HEK293 (cell line): ENCODE results near the gene PANK3.

Experiments used
- CTCF ChIA-PET: fragments of 350-600 bp; formaldehyde crosslinking; extraction: SDS; loops from one replicate; lab custom pipeline; 2021; ENCODE audit warnings: antibody characterized with exemption; lab: Yijun Ruan, JAX
- POLR2A ChIA-PET: fragments of 300-600 bp; formaldehyde crosslinking; extraction: SDS; loops from one replicate; lab custom pipeline; 2020; ENCODE audit warnings: antibody characterized with exemption, inconsistent platforms; lab: Yijun Ruan, JAX
- H3K27ac ChIP-seq: fragments of 200-500 bp; sonication (Bioruptor generic); 2 replicates; pipeline ENCODE4 v1.5.1; 2014; ENCODE audit warnings: low read depth, low read length, control low read depth, inconsistent platforms; ENCODE audit errors: extremely low read depth
- H3K36me3 ChIP-seq, 2 experiments: fragments of 200-500 bp in 1 of 2; sonication (Bioruptor generic) in 1 of 2; 1 replicate in 1 of 2; 2 replicates in 1 of 2; pipeline ENCODE4 v1.5.1; 2014 to 2017; ENCODE audit warnings: inconsistent platforms in 2 of 2, low read length in 2 of 2; ENCODE audit not compliant: control insufficient read depth in 2 of 2, insufficient read depth in 1 of 2
- H3K4me1 ChIP-seq: fragments of 200-500 bp; sonication (Bioruptor generic); 2 replicates; pipeline ENCODE4 v1.5.1; 2014; ENCODE audit warnings: mild to moderate bottlenecking, low read length, inconsistent platforms; ENCODE audit not compliant: control insufficient read depth, insufficient read depth
- H3K4me3 ChIP-seq: 2 replicates; pipeline ENCODE4 v1.5.1; 2011; ENCODE audit warnings: low read depth, mild to moderate bottlenecking, control low read depth, low read length, moderate library complexity
- H3K9me3 ChIP-seq: fragments of 200-500 bp; sonication (Bioruptor generic); 2 replicates; pipeline ENCODE4 v1.5.1; 2014; ENCODE audit warnings: low read depth, low read length, inconsistent platforms; ENCODE audit not compliant: control insufficient read depth, insufficient read depth
- FEZF1 ChIP-seq: fragments of 450-650 bp; formaldehyde crosslinking; IDR thresholded peaks from 2 replicates; pipeline ENCODE4 v1.5.1; 2016; ENCODE audit warnings: missing biosample characterization, missing genetic modification characterization
- HIC1 ChIP-seq: fragments of 450-650 bp; formaldehyde crosslinking; IDR thresholded peaks from 2 replicates; pipeline ENCODE4 v1.5.1; 2016; ENCODE audit warnings: missing biosample characterization, missing genetic modification characterization
- HOXA7 ChIP-seq: sonication (generic); formaldehyde crosslinking; IDR thresholded peaks from 2 replicates; pipeline ENCODE4 v1.8.1; 2022; ENCODE audit warnings: missing genetic modification reagents, borderline replicate concordance
- KLF16 ChIP-seq: fragments of 450-650 bp; formaldehyde crosslinking; IDR thresholded peaks from 2 replicates; pipeline ENCODE4 v1.5.1; 2017; ENCODE audit warnings: missing biosample characterization, missing genetic modification characterization
- MZF1 ChIP-seq: fragments of 450-650 bp; formaldehyde crosslinking; IDR thresholded peaks from 2 replicates; pipeline ENCODE4 v1.5.1; 2017; ENCODE audit warnings: missing biosample characterization, missing genetic modification characterization, borderline replicate concordance
- PRDM4 ChIP-seq: fragments of 450-650 bp; formaldehyde crosslinking; IDR thresholded peaks from 2 replicates; pipeline ENCODE4 v1.5.1; 2017; ENCODE audit warnings: missing biosample characterization, missing genetic modification characterization
- RBAK ChIP-seq: fragments of 450-650 bp; formaldehyde crosslinking; IDR thresholded peaks from 2 replicates; pipeline ENCODE4 v1.5.1; 2016; ENCODE audit warnings: missing biosample characterization, missing genetic modification characterization
- SCRT1 ChIP-seq: fragments of 450-650 bp; formaldehyde crosslinking; IDR thresholded peaks from 2 replicates; pipeline ENCODE4 v1.5.1; 2016; ENCODE audit warnings: missing biosample characterization, missing genetic modification characterization, borderline replicate concordance
- SP7 ChIP-seq: fragments of 450-650 bp; formaldehyde crosslinking; IDR thresholded peaks from 2 replicates; pipeline ENCODE4 v1.5.1; 2016; ENCODE audit warnings: missing biosample characterization, missing genetic modification characterization
- YY2 ChIP-seq: fragments of 450-650 bp; formaldehyde crosslinking; IDR thresholded peaks from 2 replicates; pipeline ENCODE4 v1.5.1; 2016; ENCODE audit warnings: missing biosample characterization, missing genetic modification characterization
- ZBTB20 ChIP-seq: fragments of 450-650 bp; formaldehyde crosslinking; IDR thresholded peaks from 2 replicates; pipeline ENCODE4 v1.5.1; 2016; ENCODE audit warnings: missing biosample characterization, missing genetic modification characterization
- ZBTB6 ChIP-seq: fragments of 450-650 bp; formaldehyde crosslinking; IDR thresholded peaks from 2 replicates; pipeline ENCODE4 v1.5.1; 2017; ENCODE audit warnings: missing biosample characterization, missing genetic modification characterization
- ZNF23 ChIP-seq: fragments of 450-650 bp; formaldehyde crosslinking; IDR thresholded peaks from 2 replicates; pipeline ENCODE4 v1.5.1; 2016; ENCODE audit warnings: missing biosample characterization, missing genetic modification characterization, borderline replicate concordance
- ZNF239 ChIP-seq: fragments of 450-650 bp; formaldehyde crosslinking; IDR thresholded peaks from 2 replicates; pipeline ENCODE4 v1.5.1; 2016; ENCODE audit warnings: missing biosample characterization, missing genetic modification characterization
- ZNF24 ChIP-seq: fragments of 450-650 bp; formaldehyde crosslinking; IDR thresholded peaks from 2 replicates; pipeline ENCODE4 v1.5.1; 2016; ENCODE audit warnings: missing biosample characterization, missing genetic modification characterization
- ZNF274 ChIP-seq, 2 experiments: fragments of 200-500 bp in 1 of 2; fragments of 450-650 bp in 1 of 2; sonication (Bioruptor generic) in 1 of 2; formaldehyde crosslinking in 1 of 2; IDR thresholded peaks; 2 replicates each; pipeline versions ENCODE4 v1.5.1 to v1.6.1; 2014 to 2016; ENCODE audit warnings: borderline replicate concordance in 1 of 2, inconsistent platforms in 1 of 2, low read length in 1 of 2, missing biosample characterization in 1 of 2, missing genetic modification characterization in 1 of 2
- ZNF335 ChIP-seq: fragments of 450-650 bp; formaldehyde crosslinking; conservative IDR thresholded peaks from 2 replicates; pipeline ENCODE4 v1.5.1; 2016; ENCODE audit warnings: missing biosample characterization, missing genetic modification characterization
- ZNF350 ChIP-seq: fragments of 450-650 bp; formaldehyde crosslinking; IDR thresholded peaks from 2 replicates; pipeline ENCODE4 v1.5.0; 2017; ENCODE audit warnings: missing biosample characterization, mild to moderate bottlenecking, missing genetic modification characterization
- ZNF548 ChIP-seq: fragments of 450-650 bp; formaldehyde crosslinking; IDR thresholded peaks from 2 replicates; pipeline ENCODE4 v1.5.1; 2016; ENCODE audit warnings: missing biosample characterization, missing genetic modification characterization
- ZNF621 ChIP-seq: fragments of 450-650 bp; formaldehyde crosslinking; IDR thresholded peaks from 2 replicates; pipeline ENCODE4 v1.5.1; 2017; ENCODE audit warnings: missing biosample characterization, missing genetic modification characterization
- ZNF624 ChIP-seq: fragments of 450-650 bp; formaldehyde crosslinking; IDR thresholded peaks from 2 replicates; pipeline ENCODE4 v1.5.1; 2017; ENCODE audit warnings: missing biosample characterization, missing genetic modification characterization
- ZNF768 ChIP-seq: fragments of 450-650 bp; formaldehyde crosslinking; IDR thresholded peaks from 2 replicates; pipeline ENCODE4 v1.5.1; 2018; ENCODE audit warnings: missing biosample characterization, mild to moderate bottlenecking, missing genetic modification characterization
- ZNF776 ChIP-seq: fragments of 450-650 bp; formaldehyde crosslinking; IDR thresholded peaks from 2 replicates; pipeline ENCODE4 v1.5.0; 2017; ENCODE audit warnings: missing biosample characterization, missing genetic modification characterization, borderline replicate concordance
- ZNF777 ChIP-seq: fragments of 450-650 bp; formaldehyde crosslinking; IDR thresholded peaks from 2 replicates; pipeline ENCODE4 v1.5.1; 2017; ENCODE audit warnings: missing biosample characterization, missing genetic modification characterization, borderline replicate concordance
- ZNF791 ChIP-seq: fragments of 450-650 bp; formaldehyde crosslinking; IDR thresholded peaks from 2 replicates; pipeline ENCODE4 v1.5.1; 2016; ENCODE audit warnings: missing biosample characterization, missing genetic modification characterization

The PANK3 gene

GRCh38 chr5:168612123-168612522 is 33.0 kb upstream of the PANK3 start:
- CTCF ChIA-PET = no interaction called here
- H3K36me3 ChIP-seq = no peaks in the 10 kb centered on the region
- no peaks in the 10 kb centered on the region for H3K9me3 ChIP-seq
- H3K4me1 ChIP-seq = no peaks in the 10 kb centered on the region
- TF ChIP-seq ZNF350 (tag by site-specific recombination) = no peak
- TF ChIP-seq HOXA7 (CRISPR knock-in tag) = no peak
- TF ChIP-seq ZNF548 (tag by site-specific recombination) = no peak
- TF ChIP-seq MZF1 (tag by site-specific recombination) = no peak
- TF ChIP-seq ZBTB20 (tag by site-specific recombination) = no peak
- no peak for TF ChIP-seq KLF16 (tag by site-specific recombination)
- no peak for TF ChIP-seq ZNF791 (tag by site-specific recombination)
- TF ChIP-seq SCRT1 (tag by site-specific recombination) = no peak
- no peak for TF ChIP-seq SP7 (tag by site-specific recombination)
- no peak for TF ChIP-seq ZNF621 (tag by site-specific recombination)
- no peak for TF ChIP-seq ZNF23 (tag by site-specific recombination)
- TF ChIP-seq RBAK (tag by site-specific recombination) = no peak
- TF ChIP-seq ZBTB6 (tag by site-specific recombination) = no peak
- POLR2A ChIA-PET = no interaction called here
- no peak overlapping the region for H3K4me3 ChIP-seq
- no peak overlapping the region for H3K27ac ChIP-seq

GRCh38 chr5:168611165-168611564 is 32.0 kb upstream of the PANK3 start:
- CTCF ChIA-PET = interaction anchor here (0.7 kb wide), 1 partner anchor 776 kb away, joined by 3 read pairs; no protein-coding TSS in a partner anchor
- H3K9me3 ChIP-seq = no peaks in the 10 kb centered on the region
- no peaks in the 10 kb centered on the region for H3K4me1 ChIP-seq
- TF ChIP-seq ZNF335 (tag by site-specific recombination) (no peak), ZNF777 (tag by site-specific recombination) (no peak), ZNF274 (IDR thresholded peaks at IDR 0.05; ENCODE audit: low read length) (no peak), ZNF274 (tag by site-specific recombination; IDR thresholded peaks at IDR 0.05; ENCODE audit: borderline replicate concordance) (no peak)
- no peak overlapping the region for H3K27ac ChIP-seq
- no peaks in the 10 kb centered on the region for H3K36me3 ChIP-seq
- H3K4me3 ChIP-seq = no peak overlapping the region
- POLR2A ChIA-PET = interaction anchor here (0.7 kb wide), 1 partner anchor 32 kb away, joined by 3 read pairs; the partner anchor contains the start of gene PANK3

GRCh38 chr5:168609806-168610482 is 30.8 kb upstream of the PANK3 start:
- Histone ChIP-seq H3K9me3 (no peaks in the 10 kb centered on the region), H3K27ac (no peak overlapping the region), H3K4me3 (no peak overlapping the region), H3K36me3 (no peaks in the 10 kb centered on the region), H3K4me1 (no peaks in the 10 kb centered on the region)
- ChIA-PET CTCF (interaction anchor here (0.6 to 1.1 kb wide), 3 partner anchors 11 to 377 kb away, joined by 3 to 5 read pairs (median 4); no protein-coding TSS in a partner anchor), POLR2A (interaction anchor here (1.3 kb wide), 1 partner anchor 30 kb away, joined by 4 read pairs; the partner anchor contains the start of gene PANK3)
- TF ChIP-seq ZNF239 (tag by site-specific recombination) = no peak
- TF ChIP-seq PRDM4 = no peak
- no peak for TF ChIP-seq ZNF24 (tag by site-specific recombination)
- TF ChIP-seq ZNF776 (tag by site-specific recombination) = no peak
- TF ChIP-seq YY2 (tag by site-specific recombination) = no peak
- TF ChIP-seq ZNF768 (tag by site-specific recombination) = no peak
- TF ChIP-seq HIC1 = no peak
- no peak for TF ChIP-seq ZNF350 (tag by site-specific recombination)
- TF ChIP-seq ZNF624 (tag by site-specific recombination) = no peak
- TF ChIP-seq FEZF1 (tag by site-specific recombination) = no peak
